ENCODE measurements around the gene MATCAP1. TPM values are rescaled to one million over a fixed set of nuclear protein-coding genes. Genes with fewer than 3 reads are reported as not detected.

Gene MATCAP1
- total and polyA plus RNA-seq, 2 of the 4 experiments (the other 2 are of a cell fraction), result 8.2 to 43.9 TPM

GRCh38 chr16:67170949-67171649, 12.7 kb downstream of the MATCAP1 start (continued):
- TF ChIP-seq RCOR1 (IDR thresholded peaks at IDR 0.05; ENCODE audit: insufficient replicate concordance, low read length) (no peak), CHD1 (IDR thresholded peaks at IDR 0.05; ENCODE audit: low read depth, low read length) (no peak)

DNA sequence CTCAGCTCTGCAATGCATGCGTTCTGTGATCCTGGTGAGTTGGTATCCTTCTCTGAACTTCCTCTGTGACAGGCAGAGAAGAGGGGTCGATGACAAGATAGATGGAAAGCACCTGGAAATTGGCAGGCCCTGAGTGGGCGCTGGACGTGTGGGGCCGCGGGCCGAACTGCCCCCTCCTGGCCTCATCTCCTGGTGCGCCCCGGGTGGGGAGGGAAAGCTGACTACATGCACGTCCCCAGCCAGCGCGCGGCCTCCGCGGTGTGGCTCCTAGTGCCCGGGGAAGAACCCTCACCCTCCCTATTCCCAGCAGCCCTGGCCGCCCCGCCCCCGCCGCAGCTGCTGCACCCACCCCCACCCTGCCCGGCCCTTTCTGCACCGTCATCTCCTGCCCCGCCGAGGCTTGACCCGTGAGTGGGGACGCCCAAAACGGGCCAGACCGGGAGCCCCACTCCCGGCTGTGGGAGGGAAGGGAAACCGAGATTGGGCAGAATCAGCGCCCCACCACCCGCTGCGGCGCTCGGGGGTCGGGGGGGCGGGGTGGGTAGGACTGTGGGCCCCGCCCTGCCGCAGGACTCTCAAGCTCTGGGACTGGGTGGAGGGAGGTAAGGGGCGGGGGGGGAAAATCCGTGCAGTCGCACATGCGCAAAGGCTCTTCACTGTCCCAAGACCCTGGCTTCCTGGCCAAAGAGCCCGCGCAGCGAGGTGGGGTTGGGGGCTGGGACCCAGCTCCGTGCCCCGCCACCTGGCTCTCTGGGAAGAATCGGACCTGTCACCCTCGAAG, 13.4 kb downstream of the MATCAP1 start, which contains the start of gene NOL3:
Gene NOL3 (plus strand): TSS at position 371 of the 781 bp plus-strand sequence.
- Histone ChIP-seq H4K8ac (ENCODE audit: low read depth in 2 of 2, low read length in 2 of 2) (peak within 1 kb of the TSS; percentile 77 to 96), H3K14ac (replicated peaks; ENCODE audit: low read depth, low read length) (peak within 1 kb of the TSS; percentile 89), H2AK9ac (replicated peaks; ENCODE audit: low read depth, low read length, poor library complexity) (peak within 1 kb of the TSS; percentile 99), H3K4ac (ENCODE audit: low read depth, low read length) (peak within 1 kb of the TSS; percentile 94), H4K5ac (ENCODE audit: low read depth, low read length) (peak within 1 kb of the TSS; percentile 84), H3K4me1 (ENCODE audit: control insufficient read depth, insufficient read depth, low read length) (peaks cover 29% of the 10 kb centered on the region), H3K79me1 (ENCODE audit: low read depth in 1 of 2, low read length in 2 of 2) (peaks cover 9 to 38% of the 10 kb centered on the region in 2 experiments; a peak in 3 of 4 replicates), H4K91ac (ENCODE audit: insufficient read depth, low read depth, low read length) (peak within 1 kb of the TSS; percentile 98), H3K56ac (ENCODE audit: extremely low read depth, insufficient read depth, low read length) (peak within 1 kb of the TSS; percentile 72), H2AK5ac (ENCODE audit: low read depth, low read length) (peak within 1 kb of the TSS; percentile 99), H2BK15ac (ENCODE audit: low read depth, low read length) (peak within 1 kb of the TSS; percentile 87), H2BK20ac (ENCODE audit: low read depth, low read length) (peak within 1 kb of the TSS; percentile 82), H2BK120ac (ENCODE audit: low read depth, low read length) (peak within 1 kb of the TSS; percentile 81), H3K36me3 (ENCODE audit: control insufficient read depth, insufficient read depth, low read length) (peaks cover 6% of the 10 kb centered on the region; the same call in 1 of the 2 replicates), H3K4me2 (ENCODE audit: low read depth, low read length) (peak within 1 kb of the TSS; percentile 74), H4K20me1 (ENCODE audit: insufficient read depth, low read length) (0 out of 2 replicates have a peak, but pooled peaks cover 4% of the 10 kb centered on the region), H3K18ac (ENCODE audit: low read depth, low read length) (peak within 1 kb of the TSS; percentile 84), H2BK5ac (ENCODE audit: low read depth, low read length, poor library complexity, severe bottlenecking) (peak within 1 kb of the TSS; percentile 93), H3K4me3 (ENCODE audit: insufficient read depth, low read depth, low read length) (peak within 1 kb of the TSS; percentile 44), H3K9me3 (ENCODE audit: control insufficient read depth, insufficient read depth, low read length) (no peaks in the 10 kb centered on the region), H3K27ac (ENCODE audit: insufficient read depth, low read length) (peak within 1 kb of the TSS; percentile 80), H3K9ac (ENCODE audit: low read depth, low read length) (peak within 1 kb of the TSS; percentile 86), H3K9me1 (ENCODE audit: insufficient read depth, low read length) (peaks cover 20% of the 10 kb centered on the region), H2AFZ (replicated peaks; ENCODE audit: low read length, poor library complexity) (peak within 1 kb of the TSS; percentile 98), H3K27me3 (ENCODE audit: control insufficient read depth, insufficient read depth, low read length) (peaks cover 9% of the 10 kb centered on the region; the same call in 1 of the 2 replicates), H3K23ac (ENCODE audit: low read depth, low read length) (peak within 1 kb of the TSS; percentile 97)
- dilution Hi-C loops (cut with HindIII; ENCODE audit: low sequenced_read_pairs, unreplicated experiment) (no loop called here), in situ Hi-C loops (cut with MboI; ENCODE audit: low sequenced_read_pairs) (no loop called here), intact Hi-C loops (cut with micrococcal nuclease) (no loop called here)
- TF ChIP-seq SMC3 (IDR thresholded peaks at IDR 0.05; ENCODE audit: low read depth, low read length) (0 out of 2 replicates have a peak, but pooled peaks have one; percentile 9), RAD21 (IDR thresholded peaks at IDR 0.05; ENCODE audit: low read length) (0 out of 2 replicates have a peak, but pooled peaks have one; percentile 13), CTCF (conservative IDR thresholded peaks at IDR 0.05; ENCODE audit: low read depth, low read length) (peak; percentile 22; the same call in 1 of the 2 replicates), MAFK (IDR thresholded peaks at IDR 0.05; ENCODE audit: low read depth, low read length) (peak; percentile 8; the same call in 1 of the 2 replicates), FOS (IDR thresholded peaks at IDR 0.05; ENCODE audit: low read depth, low read length) (no peak), MAZ (IDR thresholded peaks at IDR 0.05; ENCODE audit: borderline replicate concordance, low read depth, low read length) (peak; percentile 61; the same call in 1 of the 2 replicates), POLR2A (IDR thresholded peaks at IDR 0.05; ENCODE audit: low read depth, low read length) (peak; percentile 45; the same call in 1 of the 2 replicates), NFE2L2 (IDR thresholded peaks at IDR 0.05; ENCODE audit: low read depth, low read length) (peak; percentile 87), CHD1 (IDR thresholded peaks at IDR 0.05; ENCODE audit: low read depth, low read length) (no peak)
- ChIA-PET CTCF (interaction anchor here (0.6 to 1.5 kb wide), 6 partner anchors 10 to 550 kb away, joined by 3 to 6 read pairs (median 4); no protein-coding TSS in a partner anchor), POLR2A (ENCODE audit: unreplicated experiment) (interaction anchor here (0.7 kb wide), 1 partner anchor 34 kb away, joined by 7 read pairs; no protein-coding TSS in a partner anchor)
- peak; percentile 76 for DNase-seq
- WGBS, 2 experiments (ENCODE audit: extremely low coverage in 2 of 2, insufficient read length in 1 of 2), result 7% methylated on average over 11 of the region's 50 CpGs; no CpG with 5 or more reads in 1 of the 2 experiments
- ATAC-seq (ENCODE audit: low read depth), result peak; percentile 73
- BruUV-seq (replicated peaks), result no TSS peak

Data from IMR-90 (cell line).